Sigmoid colon (tissue), 4 donors: ENCODE results near the gene BOLA1.

Source experiments
- CTCF ChIP-seq, 4 experiments: fragments of 450-650 bp in 3 of 4; fragments of 200-600 bp in 1 of 4; IDR thresholded peaks; one replicate each; pipeline ENCODE4 v1.5.1; 2016 to 2019; ENCODE audit warnings: antibody characterized with exemption in 4 of 4, mild to moderate bottlenecking in 3 of 4, moderate library complexity in 2 of 4
- POLR2A ChIP-seq, 2 donors: fragments of 450-650 bp; IDR thresholded peaks; one replicate each; pipeline ENCODE4 v1.6.1; 2016; ENCODE audit warnings: antibody characterized with exemption in 2 of 2, mild to moderate bottlenecking in 2 of 2, moderate library complexity in 2 of 2
- POLR2AphosphoS5 ChIP-seq, 4 donors: sonication (generic); formaldehyde crosslinking; IDR thresholded peaks; one replicate each; pipeline ENCODE4 v1.6.1; 2017; ENCODE audit warnings: antibody characterized with exemption in 4 of 4

GRCh38 chr1:149886396-149887195, 12.8 kb upstream of the BOLA1 start:
- TF ChIP-seq CTCF (IDR thresholded peaks at IDR 0.05) (no peak), POLR2A (IDR thresholded peaks at IDR 0.05) (peak; percentile 99 to 100), POLR2AphosphoS5 (IDR thresholded peaks at IDR 0.05) (peak; percentile 100)
